Stimulated activated naive CD8-positive, alpha-beta T cell treated with anti-CD3 and anti-CD28 coated beads, Interleukin-15, amount 100 ng/mL, for 72 hours (primary cell): ENCODE data around the gene TRIM15.

Source experiments
- ATAC-seq: fragments of 150-1000 bp; cut with Tn5 transposase; 2 replicates; pipeline ENCODE4 v1.10.0; 2021; ENCODE audit warnings: mild to moderate bottlenecking, moderate library complexity
- DNase-seq, 2 donors: peaks; one replicate each; pipeline ENCODE4 v3.0.0; 2021 to 2022
- H3K27ac Mint-ChIP-seq, 2 donors: one replicate each; pipeline ENCODE4 v1.8.0; 2022; ENCODE audit warnings: mild to moderate bottlenecking in 2 of 2, mixed read lengths in 2 of 2, moderate library complexity in 2 of 2
- H3K27me3 Mint-ChIP-seq: one replicate; pipeline ENCODE4 v1.8.0; 2022; ENCODE audit warnings: mixed read lengths
- H3K4me1 Mint-ChIP-seq: one replicate; pipeline ENCODE4 v1.8.0; 2022; ENCODE audit warnings: mild to moderate bottlenecking, mixed read lengths
- H3K4me3 Mint-ChIP-seq, 2 donors: one replicate each; pipeline ENCODE4 v1.8.0; 2022; ENCODE audit warnings: mild to moderate bottlenecking in 2 of 2, mixed read lengths in 2 of 2, moderate library complexity in 1 of 2
- H3K9me3 Mint-ChIP-seq, 2 donors: one replicate each; pipeline ENCODE4 v1.8.0; 2022; ENCODE audit warnings: mixed read lengths in 2 of 2

Gene TRIM15

GRCh38 chr6:30196376-30196775 is 33.0 kb downstream of the TRIM15 start:
- H3K27me3 Mint-ChIP-seq = no peaks in the 10 kb centered on the region

DNA sequence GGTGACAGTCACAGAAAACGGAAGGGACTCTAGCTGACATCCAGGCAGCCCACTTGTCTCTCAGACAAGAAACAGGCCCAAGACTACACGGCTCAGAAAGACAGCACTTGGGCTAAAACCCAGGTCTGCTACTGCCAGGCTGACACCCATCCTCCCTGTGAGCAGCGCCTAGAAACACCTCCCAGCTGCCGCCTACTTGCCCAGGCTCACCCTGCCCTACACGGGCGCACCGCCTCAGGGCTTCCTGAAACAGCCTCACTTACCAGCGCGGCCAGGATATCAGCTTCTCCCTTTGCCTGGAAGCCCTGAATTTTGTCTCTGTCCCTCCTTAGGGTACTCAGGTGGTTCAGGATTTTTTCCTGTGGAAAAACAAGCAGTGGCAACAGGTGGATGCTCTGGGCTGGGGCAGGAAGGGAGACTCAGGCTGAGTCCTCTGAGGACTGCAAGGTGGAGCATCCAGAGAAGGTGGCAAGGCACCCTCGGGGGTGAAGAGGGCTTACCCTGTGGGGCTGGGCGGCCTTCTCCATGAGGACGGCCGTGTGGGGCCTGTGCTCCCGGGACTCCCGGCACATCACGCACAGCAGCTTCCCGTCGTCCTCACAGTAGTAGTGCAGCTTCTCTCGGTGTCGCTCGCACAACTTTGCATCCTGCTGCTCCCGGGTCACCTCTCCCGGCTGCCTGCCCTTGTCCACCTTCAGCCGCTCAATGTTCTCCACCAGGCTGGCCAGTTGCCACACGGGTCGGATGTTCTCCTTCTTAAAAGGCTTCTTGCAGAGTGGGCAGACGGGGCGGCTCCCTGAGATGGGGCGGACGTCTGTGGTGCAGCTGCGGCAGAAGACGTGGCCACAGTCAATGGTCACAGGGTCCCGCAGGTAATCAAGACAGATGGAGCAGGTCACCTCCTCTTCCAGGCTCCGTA is 35.1 kb downstream of the TRIM15 start:
- Mint-ChIP-seq H3K27ac (peak overlapping the region in 1 of 2 donors; percentile 42), H3K27me3 (no peaks in the 10 kb centered on the region), H3K4me1 (peaks cover 31% of the 10 kb centered on the region), H3K4me3 (no peak overlapping the region), H3K9me3 (no peaks in the 10 kb centered on the region)
- DNase-seq = no peak
- no peak for ATAC-seq

More at GRCh38 chr6:30196376-30196775, 33.0 kb downstream of the TRIM15 start:
- no peak for DNase-seq
- Mint-ChIP-seq H3K9me3 (no peaks in the 10 kb centered on the region), H3K4me3 (no peak overlapping the region), H3K4me1 (peaks cover 31% of the 10 kb centered on the region), H3K27ac (peak overlapping the region in 1 of 2 donors; percentile 29)
- ATAC-seq = no peak

DNA sequence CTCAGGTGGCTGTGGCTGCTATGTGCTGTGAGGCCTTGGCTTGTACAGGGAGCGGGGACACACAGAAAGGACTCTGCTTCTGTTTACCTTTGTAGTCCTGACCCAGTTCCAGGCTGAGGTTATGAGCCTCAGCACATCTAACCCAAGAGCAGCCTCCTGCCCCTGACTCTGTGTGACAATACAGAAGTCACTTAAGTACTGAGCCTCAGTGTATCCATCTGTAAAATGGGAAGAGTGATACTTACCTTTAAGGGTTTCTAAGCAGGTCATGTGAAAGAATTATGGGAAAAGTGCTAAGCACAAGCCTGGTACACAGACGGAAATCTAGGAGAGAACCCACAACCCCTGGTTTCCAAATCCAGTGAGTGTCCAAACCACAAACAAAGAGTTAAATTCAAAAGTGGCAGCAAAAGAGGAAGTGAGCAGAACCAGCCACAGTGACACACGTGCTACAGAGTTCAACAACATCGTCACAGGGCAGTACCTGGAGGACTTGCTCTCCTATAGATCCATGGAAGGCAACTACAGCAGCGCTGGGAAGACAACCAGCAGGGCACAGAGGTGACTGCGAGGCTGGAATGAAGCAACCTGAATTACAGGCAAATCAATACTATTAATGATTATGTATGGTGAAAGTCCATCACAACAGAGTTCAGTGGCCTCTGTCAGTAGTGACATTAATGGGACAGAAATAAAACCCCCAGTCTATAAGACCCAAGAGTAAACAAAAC is 37.4 kb downstream of the TRIM15 start:
- Mint-ChIP-seq H3K27me3 (no peaks in the 10 kb centered on the region), H3K27ac (peak overlapping the region; percentile 6 to 81), H3K9me3 (no peaks in the 10 kb centered on the region), H3K4me3 (no peak overlapping the region), H3K4me1 (peaks cover 40% of the 10 kb centered on the region)
- ATAC-seq (no peak), DNase-seq (no peak)

DNA sequence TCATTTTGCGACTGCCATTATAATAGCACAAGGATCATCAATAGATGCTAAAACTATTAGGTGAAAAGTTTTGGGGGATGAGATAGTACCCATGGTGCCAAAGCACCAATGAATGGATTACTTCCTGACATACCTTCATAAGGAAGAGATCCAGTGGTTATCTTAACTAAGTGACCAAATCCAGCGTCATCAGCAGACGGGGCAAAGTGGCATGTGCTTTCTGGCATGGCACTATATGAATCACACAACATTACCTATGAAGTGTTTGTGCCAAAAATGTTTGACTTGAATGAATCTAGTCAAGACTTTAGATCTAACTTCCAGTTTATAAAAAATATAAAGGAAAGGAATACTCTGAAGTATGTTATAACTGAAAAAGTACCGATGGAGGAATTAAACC is 39.0 kb downstream of the TRIM15 start:
- H3K9me3 Mint-ChIP-seq = no peaks in the 10 kb centered on the region
- H3K27ac Mint-ChIP-seq = no peak overlapping the region
- H3K27me3 Mint-ChIP-seq = no peaks in the 10 kb centered on the region
- H3K4me1 Mint-ChIP-seq = peaks cover 47% of the 10 kb centered on the region
- DNase-seq (no peak), ATAC-seq (no peak)
- no peak overlapping the region for H3K4me3 Mint-ChIP-seq

DNA sequence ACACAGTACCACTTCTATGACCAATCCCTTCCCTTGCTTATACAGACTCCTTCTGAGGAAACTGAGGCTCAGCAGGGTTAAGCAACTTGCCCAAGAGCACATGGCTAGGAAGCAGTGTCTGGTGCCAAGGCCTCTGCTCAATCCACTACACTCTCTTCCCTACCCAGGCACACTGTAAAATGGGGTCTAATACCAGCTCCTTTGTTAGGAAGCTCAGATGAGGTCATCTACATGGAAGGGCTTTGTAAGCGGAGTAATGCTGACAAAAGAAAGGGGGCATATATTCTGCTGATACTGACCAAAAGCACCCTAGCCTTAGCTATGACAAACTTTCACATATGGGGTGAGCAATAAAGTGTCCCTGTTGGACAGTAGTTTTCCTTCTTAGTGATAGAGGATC is 40.8 kb downstream of the TRIM15 start:
- H3K4me1 Mint-ChIP-seq = peaks cover 58% of the 10 kb centered on the region
- no peak overlapping the region for H3K4me3 Mint-ChIP-seq
- DNase-seq (no peak), ATAC-seq (no peak)
- no peaks in the 10 kb centered on the region for H3K27me3 Mint-ChIP-seq
- H3K9me3 Mint-ChIP-seq = no peaks in the 10 kb centered on the region
- H3K27ac Mint-ChIP-seq = no peak overlapping the region

DNA sequence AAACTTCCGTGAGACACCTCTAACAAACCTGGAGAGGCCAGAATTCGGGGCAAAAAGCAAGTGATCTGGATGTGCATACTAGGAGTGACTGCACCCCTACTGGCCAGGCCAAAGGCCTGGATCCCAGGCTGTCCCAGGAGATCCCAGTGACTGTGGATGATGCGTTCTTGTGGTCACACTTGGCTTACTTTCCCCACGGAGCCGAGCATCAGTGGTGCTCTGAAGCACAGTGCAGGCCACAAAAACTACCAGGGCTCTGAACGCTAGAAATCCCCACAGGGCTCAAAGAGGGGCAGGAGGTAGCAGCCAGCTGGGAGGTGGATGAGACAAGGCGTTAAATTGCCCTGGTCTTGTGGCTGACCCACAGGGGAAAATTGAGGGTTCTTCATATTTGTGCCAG is 42.8 kb downstream of the TRIM15 start:
- Mint-ChIP-seq H3K9me3 (no peaks in the 10 kb centered on the region), H3K27ac (no peak overlapping the region), H3K4me1 (peaks cover 70% of the 10 kb centered on the region), H3K4me3 (no peak overlapping the region), H3K27me3 (no peaks in the 10 kb centered on the region)
- ATAC-seq (no peak), DNase-seq (no peak)

- H3K27me3 Mint-ChIP-seq = no peaks in the 10 kb centered on the region
- H3K4me1 Mint-ChIP-seq = peaks cover 79% of the 10 kb centered on the region
Observed at GRCh38 chr6:30206799-30207618, 43.7 kb downstream of the TRIM15 start.

DNA sequence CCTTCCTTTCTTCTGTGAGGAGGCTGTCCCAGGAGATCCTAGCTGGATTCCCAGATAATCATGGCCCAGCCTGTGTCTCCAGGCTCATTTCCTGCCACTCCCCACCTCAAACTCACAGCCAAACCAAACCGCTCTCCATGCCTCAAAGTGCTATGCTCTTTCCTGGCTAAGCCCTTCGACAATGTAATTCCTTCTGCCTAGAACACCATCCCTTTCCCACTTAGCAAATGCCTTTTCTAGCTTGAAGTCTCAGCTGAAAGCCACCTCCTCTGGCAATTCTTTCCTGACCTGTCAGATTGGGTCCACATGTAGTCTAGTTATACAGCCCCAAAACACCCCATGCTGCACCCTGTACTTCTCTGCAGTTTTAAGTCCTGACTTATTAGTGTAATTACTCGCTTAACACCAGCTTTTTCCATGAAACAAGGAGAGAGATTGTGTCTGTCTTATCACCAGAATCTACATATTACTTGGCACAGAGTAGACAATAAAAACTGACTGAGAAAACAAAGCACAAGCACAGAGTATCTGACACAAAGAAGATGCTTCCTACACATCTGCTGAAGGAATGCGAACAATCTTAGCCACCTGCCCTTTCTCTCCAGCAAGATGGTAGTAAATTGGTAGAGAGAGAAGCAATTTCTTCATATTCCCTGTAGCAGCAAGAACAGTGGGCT is 44.4 kb downstream of the TRIM15 start:
- DNase-seq = no peak
- no peak overlapping the region for H3K27ac Mint-ChIP-seq

More at GRCh38 chr6:30206799-30207618, 43.7 kb downstream of the TRIM15 start:
- H3K4me3 Mint-ChIP-seq = no peak overlapping the region
- no peak overlapping the region for H3K27ac Mint-ChIP-seq
- no peaks in the 10 kb centered on the region for H3K9me3 Mint-ChIP-seq
- ATAC-seq (no peak), DNase-seq (no peak)

GRCh38 chr6:30211306-30211705 is 48.0 kb downstream of the TRIM15 start:
- DNase-seq (no peak), ATAC-seq (no peak)
- H3K4me1 Mint-ChIP-seq = peaks cover 77% of the 10 kb centered on the region
- H3K27ac Mint-ChIP-seq = peak overlapping the region; percentile 36 to 55
- peak overlapping the region; percentile 87 to 100 for H3K4me3 Mint-ChIP-seq
- H3K9me3 Mint-ChIP-seq = no peaks in the 10 kb centered on the region
- no peaks in the 10 kb centered on the region for H3K27me3 Mint-ChIP-seq

More for the DNA sequence above, 44.4 kb downstream of the TRIM15 start:
- H3K27me3 Mint-ChIP-seq = no peaks in the 10 kb centered on the region
- peaks cover 83% of the 10 kb centered on the region for H3K4me1 Mint-ChIP-seq
- no peaks in the 10 kb centered on the region for H3K9me3 Mint-ChIP-seq
- ATAC-seq = no peak
- H3K4me3 Mint-ChIP-seq = no peak overlapping the region

DNA sequence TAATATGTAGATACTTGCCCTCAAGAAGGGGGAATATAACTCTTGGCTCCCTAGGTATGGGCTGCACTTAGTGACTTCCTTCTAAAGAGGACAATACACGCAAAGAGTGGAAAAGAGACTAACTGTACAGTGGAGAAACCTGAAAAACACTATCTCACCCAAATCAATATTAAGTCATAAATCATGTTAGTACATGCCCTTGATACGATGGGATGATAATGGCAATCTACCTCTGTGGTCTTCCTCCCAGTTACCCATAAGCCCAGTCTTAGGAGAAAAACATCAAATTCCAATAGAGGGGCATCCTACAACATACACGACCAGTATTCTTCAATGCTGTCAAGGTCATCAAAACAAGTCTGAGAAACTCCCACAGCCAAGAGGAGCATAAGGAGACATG is 48.6 kb downstream of the TRIM15 start:
- Mint-ChIP-seq H3K27me3 (no peaks in the 10 kb centered on the region), H3K9me3 (no peaks in the 10 kb centered on the region), H3K4me1 (peaks cover 71% of the 10 kb centered on the region), H3K4me3 (peak overlapping the region; percentile 87 to 100), H3K27ac (peak overlapping the region in 1 of 2 donors; percentile 99)
- no peak for DNase-seq
- ATAC-seq = no peak

DNA sequence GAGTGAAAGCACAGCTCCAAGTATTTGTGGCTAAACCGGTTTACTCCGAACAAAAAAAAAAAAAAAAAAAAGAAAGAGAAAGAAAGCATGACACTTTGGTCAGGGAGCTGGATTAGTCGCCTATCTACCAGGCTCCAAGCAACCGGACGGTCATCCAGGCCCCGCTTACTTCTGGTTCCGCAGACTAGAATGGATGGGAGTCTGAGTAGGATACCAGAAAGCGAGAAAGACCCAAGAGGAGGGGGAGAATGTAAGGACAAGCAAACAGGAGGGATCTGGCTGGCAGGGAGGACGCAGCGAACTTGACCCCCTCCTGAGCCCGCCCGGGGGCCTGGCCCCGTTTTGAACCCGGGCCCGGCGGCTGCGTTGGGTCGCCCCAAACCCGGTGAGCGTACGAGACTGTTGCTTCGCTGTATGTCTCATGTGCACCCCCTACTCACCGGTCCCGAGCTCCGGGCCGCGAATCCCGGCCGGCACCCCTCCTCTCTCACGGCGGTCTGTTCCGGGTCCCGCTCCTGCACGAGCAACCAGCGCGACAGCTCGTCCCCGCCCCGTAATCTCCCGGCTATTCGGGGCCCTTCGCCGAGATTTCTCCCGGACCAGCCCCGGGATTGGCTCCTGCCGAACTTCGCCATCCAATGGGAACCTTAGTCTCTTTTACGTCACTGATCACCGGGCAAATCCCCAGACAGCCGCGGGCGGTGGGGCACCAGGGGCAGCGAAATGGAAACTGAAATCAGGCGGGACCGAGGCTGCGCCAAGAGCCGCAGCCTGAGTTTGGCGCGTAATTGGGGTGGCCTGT is 49.7 kb downstream of the TRIM15 start, which contains the start of gene TRIM26:
TRIM26 (minus strand) TSS at position 542 of the 802 bp plus-strand sequence. CDS start 14,303 bp downstream, outside the sequence.
- ATAC-seq = peak; percentile 90
- Mint-ChIP-seq H3K27me3 (no peaks in the 10 kb centered on the region), H3K27ac (peak within 1 kb of the TSS; percentile 99), H3K4me3 (peak within 1 kb of the TSS; percentile 87 to 100), H3K4me1 (peaks cover 59% of the 10 kb centered on the region), H3K9me3 (no peaks in the 10 kb centered on the region)
- DNase-seq = peak; percentile 98 to 99

DNA sequence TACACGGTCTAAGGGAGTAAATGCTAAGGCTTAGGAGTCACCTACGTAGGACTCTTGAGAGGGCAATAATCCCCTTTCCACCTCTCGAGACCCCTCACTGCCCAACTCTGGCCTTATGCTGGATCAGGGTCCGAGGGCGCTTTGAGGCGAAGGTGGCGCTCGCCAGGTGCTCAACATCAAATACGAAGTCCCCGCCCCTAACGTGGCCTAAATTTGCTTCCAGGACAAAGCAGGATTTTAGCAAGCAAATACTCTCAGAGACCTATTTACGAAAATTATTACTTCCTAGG is 50.3 kb downstream of the TRIM15 start:
- Mint-ChIP-seq H3K9me3 (no peaks in the 10 kb centered on the region), H3K27ac (peak overlapping the region; percentile 99), H3K27me3 (no peaks in the 10 kb centered on the region), H3K4me1 (peaks cover 54% of the 10 kb centered on the region), H3K4me3 (peak overlapping the region; percentile 87 to 100)
- no peak for ATAC-seq
- no peak for DNase-seq

DNA sequence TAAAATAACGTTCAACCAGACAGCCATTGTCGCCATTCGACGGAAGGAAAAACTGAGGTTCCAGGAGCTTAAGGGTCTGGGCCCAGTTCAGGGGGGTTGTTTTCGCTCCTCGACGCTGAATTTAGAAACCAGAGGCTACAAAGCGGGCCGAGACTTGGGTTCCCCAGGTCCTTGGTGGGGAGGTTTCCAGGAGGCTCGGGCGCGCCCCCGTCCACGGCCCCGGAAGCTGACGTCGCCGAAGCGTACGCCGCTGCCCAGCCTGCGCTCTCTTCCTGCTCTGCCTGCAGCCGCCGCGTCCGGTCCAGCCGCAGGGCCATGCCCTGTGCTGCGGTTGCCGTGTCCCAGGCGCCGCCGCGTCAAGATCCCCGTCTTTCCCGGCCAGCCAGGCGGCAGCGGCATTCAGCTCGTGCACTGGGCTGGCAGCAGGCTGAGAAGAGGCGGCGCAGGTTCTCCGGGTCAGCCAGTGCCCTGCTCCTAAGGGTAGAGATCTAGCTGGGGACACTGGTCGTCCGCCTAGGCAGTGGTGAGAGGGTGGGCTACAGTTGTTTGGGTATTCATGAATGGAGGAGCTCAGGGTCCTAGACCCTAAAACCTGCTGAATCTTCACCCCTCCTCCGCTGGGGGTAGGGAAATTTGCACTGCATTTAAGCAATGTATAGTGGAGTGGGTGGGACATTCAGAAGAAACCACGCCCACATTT is 50.8 kb downstream of the TRIM15 start:
- Mint-ChIP-seq H3K4me3 (peak overlapping the region; percentile 87 to 100), H3K27me3 (no peaks in the 10 kb centered on the region), H3K9me3 (no peaks in the 10 kb centered on the region), H3K27ac (peak overlapping the region; percentile 99), H3K4me1 (peaks cover 50% of the 10 kb centered on the region)
- DNase-seq (peak; percentile 72 to 81), ATAC-seq (peak; percentile 80)

GRCh38 chr6:30214657-30214982 is 51.3 kb downstream of the TRIM15 start:
- peaks cover 53% of the 10 kb centered on the region for H3K4me1 Mint-ChIP-seq
- ATAC-seq (no peak), DNase-seq (no peak)
- no peaks in the 10 kb centered on the region for H3K27me3 Mint-ChIP-seq
- peak overlapping the region; percentile 87 to 100 for H3K4me3 Mint-ChIP-seq
- H3K9me3 Mint-ChIP-seq = no peaks in the 10 kb centered on the region
- peak overlapping the region; percentile 99 for H3K27ac Mint-ChIP-seq
